ENCODE data around the gene MUTYH. TPM values are rescaled to one million over a fixed set of nuclear protein-coding genes. Genes with fewer than 3 reads are reported as not detected.

Gene MUTYH
- total and polyA plus RNA-seq, 9 of the 15 experiments (the other 6 are each of a cell fraction or from before 2014, with no cell fraction given), result 3.4 to 53.5 (median 29.0) TPM

DNA sequence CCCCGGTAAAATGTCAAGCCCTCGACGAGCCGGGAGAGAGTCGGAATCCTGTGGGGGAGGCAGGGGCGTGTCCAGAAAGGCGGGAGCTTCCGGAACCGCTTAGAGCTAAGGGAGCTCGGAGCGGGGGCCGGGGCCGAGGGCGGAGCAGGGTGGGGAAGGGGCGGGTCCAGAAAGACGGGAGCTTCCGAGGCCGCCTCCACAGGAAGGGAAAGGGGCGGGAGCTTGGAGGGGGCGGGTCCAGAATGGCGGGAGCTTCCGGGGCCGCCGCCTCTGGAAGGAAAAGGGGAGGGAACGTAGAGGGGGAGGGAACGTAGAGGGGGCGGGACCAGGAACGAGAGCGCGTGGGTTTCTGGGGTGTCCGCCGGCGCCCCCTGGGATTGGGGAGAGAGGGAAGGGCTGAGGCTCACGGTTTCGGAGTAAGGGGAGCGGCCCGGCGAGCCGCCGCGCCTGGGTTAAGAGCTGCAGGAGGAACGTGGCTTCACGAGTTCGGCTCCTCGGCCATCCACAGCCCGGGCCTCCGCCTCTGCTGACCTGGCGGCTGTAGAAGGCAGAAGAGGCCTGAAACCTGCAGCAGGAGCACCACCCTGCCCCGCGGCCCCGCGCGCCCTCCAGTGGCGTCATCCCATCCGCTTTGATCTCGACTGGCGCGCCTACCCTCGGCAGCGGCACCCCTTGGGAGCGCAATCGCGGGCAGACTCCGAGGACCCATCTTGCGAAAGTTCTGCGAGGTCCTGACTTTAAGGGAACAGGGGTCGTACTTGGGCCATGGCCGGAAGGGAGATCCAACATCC, 36.5 kb downstream of the MUTYH start:
- in situ Hi-C loops (cut with MboI), result loop anchor here (5.0 to 10.0 kb wide), 4 partner anchors 291 to 579 kb away; partner anchors contain the start of genes HECTD3, PTCH2 and UROD
- peaks cover 9% of the 10 kb centered on the region; the same call in 2 of the 3 replicates for H3K79me2 ChIP-seq (ENCODE audit: control insufficient read depth, insufficient read depth, low read length)
- H4K20me1 ChIP-seq (replicated peaks; ENCODE audit: control insufficient read depth, insufficient read depth, low read length), result no peaks in the 10 kb centered on the region
- FAIRE-seq (peak; percentile 81), ATAC-seq (peak; percentile 93), DNase-seq (ENCODE audit: extremely low read depth in 1 of 4, low spot score in 3 of 4) (peak; percentile 99)
- H3K9ac ChIP-seq (ENCODE audit: insufficient read depth in 1 of 2, low read depth in 2 of 2, low read length in 2 of 2), result peak overlapping the region; percentile 86 to 93
- POLR2A ChIA-PET, result interaction anchor here (0.6 to 8.7 kb wide), 28 partner anchors 9 to 582 kb away, joined by 3 to 113 read pairs (median 4); partner anchors contain the start of genes HECTD3, MUTYH, PLK3 and PRDX1
- H3K4me1 ChIP-seq (replicated peaks in 1 of 2; ENCODE audit: control insufficient read depth in 2 of 2, insufficient read depth in 2 of 2, low read length in 2 of 2), result peaks cover 24% of the 10 kb centered on the region in 2 experiments
- intact Hi-C loops (cut with micrococcal nuclease), result loop anchor here (1.0 to 5.0 kb wide), 5 partner anchors 37 to 571 kb away; partner anchors contain the start of genes MUTYH, RNU5D-1 and TOE1
- peak overlapping the region; percentile 88 for H3K27ac ChIP-seq (ENCODE audit: extremely low read depth, low read depth, low read length)
- CTCF ChIA-PET (ENCODE audit: low intra/inter-chr PET ratio), result interaction anchor here (0.5 to 2.6 kb wide), 7 partner anchors 58 to 528 kb away, joined by 3 to 24 read pairs (median 3); partner anchors contain the start of gene RPS8
- peak overlapping the region; percentile 90 for H3K4me2 ChIP-seq (ENCODE audit: insufficient read depth, low read length)
- H3K27me3 ChIP-seq (ENCODE audit: control insufficient read depth in 2 of 2, insufficient read depth in 2 of 2, low read length in 2 of 2), result no peaks in the 10 kb centered on the region
- no peaks in the 10 kb centered on the region for H3K9me1 ChIP-seq (ENCODE audit: control insufficient read depth, insufficient read depth, low read length)
- H3K36me3 ChIP-seq (ENCODE audit: control insufficient read depth, insufficient read depth, low read length), result no peaks in the 10 kb centered on the region
- WGBS (ENCODE audit: insufficient coverage, low coverage, missing lambda C conversion rate), result under 1% methylated on average over 42 of the region's 68 CpGs
- H2AFZ ChIP-seq (ENCODE audit: low read depth, low read length), result peak overlapping the region; percentile 90
- H3K9me3 ChIP-seq (replicated peaks; ENCODE audit: control insufficient read depth, insufficient read depth, low read depth, low read length), result no peaks in the 10 kb centered on the region
- H3K4me3 ChIP-seq, result peak overlapping the region; percentile 52
- TSS peak; percentile 96 for BruUV-seq (replicated peaks)
- TF ChIP-seq GABPB1 (CRISPR knock-in tag; IDR thresholded peaks at IDR 0.05) (peak; percentile 87), RBM17 (IDR thresholded peaks at IDR 0.05; ENCODE audit: borderline replicate concordance, low read depth, low read length) (no peak), ZNF717 (CRISPR knock-in tag; IDR thresholded peaks at IDR 0.05) (no peak), CBX1 (IDR thresholded peaks at IDR 0.05; ENCODE audit: low read depth) (peak; percentile 84), NBN (IDR thresholded peaks at IDR 0.05; ENCODE audit: low read depth) (peak; percentile 87), ELF2 (CRISPR knock-in tag; IDR thresholded peaks at IDR 0.05) (0 out of 2 replicates have a peak, but pooled peaks have one; percentile 56), MAFK (IDR thresholded peaks at IDR 0.05; ENCODE audit: low read length) (peak; percentile 39), POU5F1 (IDR thresholded peaks at IDR 0.05; ENCODE audit: borderline replicate concordance, low read depth, low read length, partially characterized antibody) (peak; percentile 44), ILK (tag; IDR thresholded peaks at IDR 0.05; ENCODE audit: borderline replicate concordance, low read depth) (no peak), E2F3 (CRISPR knock-in tag; IDR thresholded peaks at IDR 0.05) (peak; percentile 82), FOXP1 (CRISPR knock-in tag; IDR thresholded peaks at IDR 0.05) (peak; percentile 90)
- TF ChIP-seq, protein P1, sequence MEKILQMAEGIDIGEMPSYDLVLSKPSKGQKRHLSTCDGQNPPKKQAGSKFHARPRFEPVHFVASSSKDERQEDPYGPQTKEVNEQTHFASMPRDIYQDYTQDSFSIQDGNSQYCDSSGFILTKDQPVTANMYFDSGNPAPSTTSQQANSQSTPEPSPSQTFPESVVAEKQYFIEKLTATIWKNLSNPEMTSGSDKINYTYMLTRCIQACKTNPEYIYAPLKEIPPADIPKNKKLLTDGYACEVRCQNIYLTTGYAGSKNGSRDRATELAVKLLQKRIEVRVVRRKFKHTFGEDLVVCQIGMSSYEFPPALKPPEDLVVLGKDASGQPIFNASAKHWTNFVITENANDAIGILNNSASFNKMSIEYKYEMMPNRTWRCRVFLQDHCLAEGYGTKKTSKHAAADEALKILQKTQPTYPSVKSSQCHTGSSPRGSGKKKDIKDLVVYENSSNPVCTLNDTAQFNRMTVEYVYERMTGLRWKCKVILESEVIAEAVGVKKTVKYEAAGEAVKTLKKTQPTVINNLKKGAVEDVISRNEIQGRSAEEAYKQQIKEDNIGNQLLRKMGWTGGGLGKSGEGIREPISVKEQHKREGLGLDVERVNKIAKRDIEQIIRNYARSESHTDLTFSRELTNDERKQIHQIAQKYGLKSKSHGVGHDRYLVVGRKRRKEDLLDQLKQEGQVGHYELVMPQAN (IDR thresholded peaks at IDR 0.05; ENCODE audit: borderline replicate concordance), result peak; percentile 90
- TF ChIP-seq, protein P2, sequence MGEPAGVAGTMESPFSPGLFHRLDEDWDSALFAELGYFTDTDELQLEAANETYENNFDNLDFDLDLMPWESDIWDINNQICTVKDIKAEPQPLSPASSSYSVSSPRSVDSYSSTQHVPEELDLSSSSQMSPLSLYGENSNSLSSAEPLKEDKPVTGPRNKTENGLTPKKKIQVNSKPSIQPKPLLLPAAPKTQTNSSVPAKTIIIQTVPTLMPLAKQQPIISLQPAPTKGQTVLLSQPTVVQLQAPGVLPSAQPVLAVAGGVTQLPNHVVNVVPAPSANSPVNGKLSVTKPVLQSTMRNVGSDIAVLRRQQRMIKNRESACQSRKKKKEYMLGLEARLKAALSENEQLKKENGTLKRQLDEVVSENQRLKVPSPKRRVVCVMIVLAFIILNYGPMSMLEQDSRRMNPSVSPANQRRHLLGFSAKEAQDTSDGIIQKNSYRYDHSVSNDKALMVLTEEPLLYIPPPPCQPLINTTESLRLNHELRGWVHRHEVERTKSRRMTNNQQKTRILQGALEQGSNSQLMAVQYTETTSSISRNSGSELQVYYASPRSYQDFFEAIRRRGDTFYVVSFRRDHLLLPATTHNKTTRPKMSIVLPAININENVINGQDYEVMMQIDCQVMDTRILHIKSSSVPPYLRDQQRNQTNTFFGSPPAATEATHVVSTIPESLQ (CRISPR knock-in tag; IDR thresholded peaks at IDR 0.05), result 0 out of 2 replicates have a peak, but pooled peaks have one; percentile 83
- TF ChIP-seq, protein P3, sequence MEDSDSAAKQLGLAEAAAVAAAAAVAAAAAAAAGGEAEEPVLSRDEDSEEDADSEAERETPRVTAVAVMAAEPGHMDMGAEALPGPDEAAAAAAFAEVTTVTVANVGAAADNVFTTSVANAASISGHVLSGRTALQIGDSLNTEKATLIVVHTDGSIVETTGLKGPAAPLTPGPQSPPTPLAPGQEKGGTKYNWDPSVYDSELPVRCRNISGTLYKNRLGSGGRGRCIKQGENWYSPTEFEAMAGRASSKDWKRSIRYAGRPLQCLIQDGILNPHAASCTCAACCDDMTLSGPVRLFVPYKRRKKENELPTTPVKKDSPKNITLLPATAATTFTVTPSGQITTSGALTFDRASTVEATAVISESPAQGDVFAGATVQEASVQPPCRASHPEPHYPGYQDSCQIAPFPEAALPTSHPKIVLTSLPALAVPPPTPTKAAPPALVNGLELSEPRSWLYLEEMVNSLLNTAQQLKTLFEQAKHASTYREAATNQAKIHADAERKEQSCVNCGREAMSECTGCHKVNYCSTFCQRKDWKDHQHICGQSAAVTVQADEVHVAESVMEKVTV (CRISPR knock-in tag; IDR thresholded peaks at IDR 0.05), result peak; percentile 91

Data from K562 (cell line).